SK-N-SH treated with all-trans-retinoic acid at 6 μM for 48 hours (cell line): Measurements from ENCODE around the gene CDC42.

ENCODE experiments used
- ATAC-seq: fragments of 200-7000 bp; cut with Tn5 transposase; 3 replicates; pipeline ENCODE4 v1.9.1; 2020; ENCODE audit warnings: mild to moderate bottlenecking, moderate library complexity
- ARNTL ChIP-seq: fragments of 450-650 bp; formaldehyde crosslinking; IDR thresholded peaks from 2 replicates; pipeline ENCODE4 v1.5.0; 2020; ENCODE audit warnings: low read depth, mild to moderate bottlenecking, moderate library complexity, borderline replicate concordance
- CSDC2 ChIP-seq: fragments of 250-450 bp; sonication (Bioruptor Pico); IDR thresholded peaks from 2 replicates; pipeline ENCODE4 v1.5.0; 2020; ENCODE audit warnings: mild to moderate bottlenecking, moderate library complexity
- ESRRG ChIP-seq: fragments of 250-450 bp; sonication (Bioruptor Pico); IDR thresholded peaks from 2 replicates; pipeline ENCODE4 v1.6.1; 2021; ENCODE audit warnings: mild to moderate bottlenecking
- GLIS3 ChIP-seq: fragments of 250-450 bp; sonication (Bioruptor Pico); IDR thresholded peaks from 2 replicates; pipeline ENCODE4 v1.5.0; 2020; ENCODE audit warnings: mild to moderate bottlenecking, moderate library complexity
- OSR1 ChIP-seq: fragments of 250-450 bp; sonication (Bioruptor Pico); IDR thresholded peaks from 2 replicates; pipeline ENCODE4 v1.8.0; 2022; ENCODE audit warnings: moderate library complexity, mild to moderate bottlenecking, inconsistent platforms
- PPARA ChIP-seq: fragments of 250-450 bp; sonication (Bioruptor Pico); IDR thresholded peaks from 2 replicates; pipeline ENCODE4 v1.5.0; 2020; ENCODE audit warnings: mild to moderate bottlenecking, borderline replicate concordance
- TOX ChIP-seq: fragments of 250-450 bp; sonication (Bioruptor Pico); IDR thresholded peaks from 2 replicates; pipeline ENCODE4 v1.8.0; 2021; ENCODE audit warnings: mild to moderate bottlenecking, moderate library complexity, borderline replicate concordance
- ZFP30 ChIP-seq: fragments of 450-650 bp; formaldehyde crosslinking; IDR thresholded peaks from 2 replicates; pipeline ENCODE4 v1.5.0; 2022; ENCODE audit warnings: mild to moderate bottlenecking, moderate library complexity
- ZNF565 ChIP-seq: fragments of 450-650 bp; formaldehyde crosslinking; conservative IDR thresholded peaks from 2 replicates; pipeline ENCODE4 v1.5.0; 2020; ENCODE audit warnings: low read depth, mild to moderate bottlenecking, moderate library complexity
- ZNF70 ChIP-seq: fragments of 450-650 bp; formaldehyde crosslinking; IDR thresholded peaks from 2 replicates; pipeline ENCODE4 v1.5.0; 2020; ENCODE audit warnings: mild to moderate bottlenecking, moderate library complexity
- ZNF8 ChIP-seq: fragments of 450-650 bp; formaldehyde crosslinking; IDR thresholded peaks from 2 replicates; pipeline ENCODE4 v1.5.0; 2020; ENCODE audit warnings: mild to moderate bottlenecking, moderate library complexity
- TF ChIP-seq, protein P1 (sequence below): fragments of 250-450 bp; sonication (Bioruptor Pico); IDR thresholded peaks from 2 replicates; pipeline ENCODE4 v1.5.1; 2020; ENCODE audit warnings: low read depth, mild to moderate bottlenecking, moderate library complexity
- TF ChIP-seq, protein P2 (sequence below): fragments of 250-450 bp; sonication (Bioruptor Pico); IDR thresholded peaks from 2 replicates; pipeline ENCODE4 v1.5.0; 2020; ENCODE audit warnings: mild to moderate bottlenecking, moderate library complexity
- TF ChIP-seq, protein P3 (sequence below): fragments of 250-450 bp; sonication (Bioruptor Pico); IDR thresholded peaks from 2 replicates; pipeline ENCODE4 v1.8.0; 2021; ENCODE audit warnings: low read depth, mild to moderate bottlenecking, moderate library complexity, borderline replicate concordance
- TF ChIP-seq, protein P4 (sequence below): fragments of 250-450 bp; sonication (Bioruptor Pico); IDR thresholded peaks from 2 replicates; pipeline ENCODE4 v1.8.0; 2020; ENCODE audit warnings: mild to moderate bottlenecking, moderate library complexity, borderline replicate concordance
- TF ChIP-seq, protein P5 (sequence below): fragments of 250-450 bp; sonication (Bioruptor Pico); IDR thresholded peaks from 2 replicates; pipeline ENCODE4 v1.5.1; 2021; ENCODE audit warnings: mild to moderate bottlenecking, moderate library complexity

CDC42 gene

DNA sequence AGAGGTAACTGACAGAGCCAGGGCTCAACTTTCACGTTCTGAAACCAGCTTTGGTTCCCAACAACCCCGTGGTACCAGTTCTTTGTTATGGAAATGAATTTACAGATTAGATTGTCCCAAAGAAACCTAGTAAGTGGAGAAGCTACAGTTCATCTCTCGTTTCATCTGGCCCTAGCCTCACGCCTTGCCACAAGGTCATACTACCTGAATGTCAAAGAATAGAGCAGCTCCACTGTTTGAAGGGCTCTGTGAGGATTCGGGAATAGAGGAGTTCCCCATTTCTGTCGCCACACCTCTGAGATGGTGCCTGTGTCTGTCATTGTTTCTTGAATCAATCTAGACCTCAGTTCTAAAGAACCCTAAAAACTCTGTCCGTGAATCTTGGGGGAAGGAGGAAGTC lies 15.0 kb upstream of the CDC42 start:
- TF ChIP-seq GLIS3 (CRISPR knock-in tag), result no peak

DNA sequence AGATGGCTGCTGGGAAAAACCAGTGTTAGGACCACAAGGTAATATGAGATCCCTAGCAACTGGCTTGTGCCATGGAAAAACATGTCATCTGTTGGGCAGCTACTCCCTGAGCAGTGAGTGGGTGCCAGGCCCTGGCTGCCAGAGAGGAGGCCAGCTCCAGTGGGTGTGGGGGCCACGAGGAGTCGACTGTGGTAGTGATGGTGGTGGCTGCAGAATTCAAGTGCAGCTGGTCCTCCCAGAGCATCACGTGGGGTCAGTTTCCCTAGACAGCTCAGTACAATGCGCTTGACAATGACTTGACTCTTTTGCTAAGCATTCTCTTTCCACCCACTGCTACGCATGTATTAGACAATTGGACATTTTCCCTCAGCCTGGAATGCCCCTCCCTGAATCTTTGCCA lies 14.5 kb upstream of the CDC42 start:
- no peak; the same call in 2 of the 3 replicates for ATAC-seq
- TF ChIP-seq, protein P1, sequence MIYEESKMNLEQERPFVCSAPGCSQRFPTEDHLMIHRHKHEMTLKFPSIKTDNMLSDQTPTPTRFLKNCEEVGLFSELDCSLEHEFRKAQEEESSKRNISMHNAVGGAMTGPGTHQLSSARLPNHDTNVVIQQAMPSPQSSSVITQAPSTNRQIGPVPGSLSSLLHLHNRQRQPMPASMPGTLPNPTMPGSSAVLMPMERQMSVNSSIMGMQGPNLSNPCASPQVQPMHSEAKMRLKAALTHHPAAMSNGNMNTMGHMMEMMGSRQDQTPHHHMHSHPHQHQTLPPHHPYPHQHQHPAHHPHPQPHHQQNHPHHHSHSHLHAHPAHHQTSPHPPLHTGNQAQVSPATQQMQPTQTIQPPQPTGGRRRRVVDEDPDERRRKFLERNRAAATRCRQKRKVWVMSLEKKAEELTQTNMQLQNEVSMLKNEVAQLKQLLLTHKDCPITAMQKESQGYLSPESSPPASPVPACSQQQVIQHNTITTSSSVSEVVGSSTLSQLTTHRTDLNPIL, result no peak
- TF ChIP-seq ESRRG (CRISPR knock-in tag) (no peak), PPARA (no peak), ZFP30 (no peak), ZNF8 (CRISPR knock-in tag) (no peak), GLIS3 (CRISPR knock-in tag) (no peak), ARNTL (CRISPR knock-in tag) (no peak), CSDC2 (CRISPR knock-in tag) (no peak)
- TF ChIP-seq, protein P2, sequence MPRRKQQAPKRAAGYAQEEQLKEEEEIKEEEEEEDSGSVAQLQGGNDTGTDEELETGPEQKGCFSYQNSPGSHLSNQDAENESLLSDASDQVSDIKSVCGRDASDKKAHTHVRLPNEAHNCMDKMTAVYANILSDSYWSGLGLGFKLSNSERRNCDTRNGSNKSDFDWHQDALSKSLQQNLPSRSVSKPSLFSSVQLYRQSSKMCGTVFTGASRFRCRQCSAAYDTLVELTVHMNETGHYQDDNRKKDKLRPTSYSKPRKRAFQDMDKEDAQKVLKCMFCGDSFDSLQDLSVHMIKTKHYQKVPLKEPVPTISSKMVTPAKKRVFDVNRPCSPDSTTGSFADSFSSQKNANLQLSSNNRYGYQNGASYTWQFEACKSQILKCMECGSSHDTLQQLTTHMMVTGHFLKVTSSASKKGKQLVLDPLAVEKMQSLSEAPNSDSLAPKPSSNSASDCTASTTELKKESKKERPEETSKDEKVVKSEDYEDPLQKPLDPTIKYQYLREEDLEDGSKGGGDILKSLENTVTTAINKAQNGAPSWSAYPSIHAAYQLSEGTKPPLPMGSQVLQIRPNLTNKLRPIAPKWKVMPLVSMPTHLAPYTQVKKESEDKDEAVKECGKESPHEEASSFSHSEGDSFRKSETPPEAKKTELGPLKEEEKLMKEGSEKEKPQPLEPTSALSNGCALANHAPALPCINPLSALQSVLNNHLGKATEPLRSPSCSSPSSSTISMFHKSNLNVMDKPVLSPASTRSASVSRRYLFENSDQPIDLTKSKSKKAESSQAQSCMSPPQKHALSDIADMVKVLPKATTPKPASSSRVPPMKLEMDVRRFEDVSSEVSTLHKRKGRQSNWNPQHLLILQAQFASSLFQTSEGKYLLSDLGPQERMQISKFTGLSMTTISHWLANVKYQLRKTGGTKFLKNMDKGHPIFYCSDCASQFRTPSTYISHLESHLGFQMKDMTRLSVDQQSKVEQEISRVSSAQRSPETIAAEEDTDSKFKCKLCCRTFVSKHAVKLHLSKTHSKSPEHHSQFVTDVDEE (CRISPR knock-in tag), result no peak

More for the DNA sequence above, 15.0 kb upstream of the CDC42 start:
- no peak for ATAC-seq

DNA sequence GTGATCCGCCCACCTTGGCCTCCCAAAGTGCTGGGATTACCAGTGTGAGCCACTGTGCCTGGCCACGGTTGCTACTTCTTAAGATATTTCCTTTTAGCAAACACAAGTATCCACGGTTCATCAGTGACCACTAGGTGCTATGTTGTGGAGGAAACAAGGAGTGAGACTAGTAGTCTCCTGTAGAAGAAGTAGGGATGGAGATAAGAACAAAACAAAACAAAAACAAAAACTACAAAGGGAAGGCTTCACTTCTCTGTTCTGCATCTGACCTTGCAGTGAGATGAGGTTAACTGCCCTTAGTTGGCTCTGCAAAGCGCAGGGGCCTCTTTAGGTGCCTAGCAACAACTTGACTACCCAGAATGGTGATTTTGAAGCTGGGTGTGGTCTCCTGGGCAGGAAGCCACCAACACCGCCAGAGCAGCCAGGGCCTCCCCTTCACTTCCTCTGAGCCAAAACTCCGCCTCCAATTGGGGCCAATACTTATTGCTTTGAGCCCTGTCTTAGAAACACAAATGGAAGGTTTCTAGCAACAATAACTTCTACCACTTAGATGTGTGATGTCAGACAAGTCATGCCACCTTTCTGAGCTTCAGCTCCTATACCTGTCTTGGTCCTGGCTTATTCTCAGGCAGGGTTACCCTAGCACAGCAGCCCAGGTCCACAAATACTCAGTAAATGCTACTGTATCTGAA lies 12.8 kb upstream of the CDC42 start:
- TF ChIP-seq, protein P3, sequence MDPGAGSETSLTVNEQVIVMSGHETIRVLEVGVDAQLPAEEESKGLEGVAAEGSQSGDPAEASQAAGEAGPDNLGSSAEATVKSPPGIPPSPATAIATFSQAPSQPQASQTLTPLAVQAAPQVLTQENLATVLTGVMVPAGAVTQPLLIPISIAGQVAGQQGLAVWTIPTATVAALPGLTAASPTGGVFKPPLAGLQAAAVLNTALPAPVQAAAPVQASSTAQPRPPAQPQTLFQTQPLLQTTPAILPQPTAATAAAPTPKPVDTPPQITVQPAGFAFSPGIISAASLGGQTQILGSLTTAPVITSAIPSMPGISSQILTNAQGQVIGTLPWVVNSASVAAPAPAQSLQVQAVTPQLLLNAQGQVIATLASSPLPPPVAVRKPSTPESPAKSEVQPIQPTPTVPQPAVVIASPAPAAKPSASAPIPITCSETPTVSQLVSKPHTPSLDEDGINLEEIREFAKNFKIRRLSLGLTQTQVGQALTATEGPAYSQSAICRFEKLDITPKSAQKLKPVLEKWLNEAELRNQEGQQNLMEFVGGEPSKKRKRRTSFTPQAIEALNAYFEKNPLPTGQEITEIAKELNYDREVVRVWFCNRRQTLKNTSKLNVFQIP (CRISPR knock-in tag), result no peak
- TF ChIP-seq, protein P4, sequence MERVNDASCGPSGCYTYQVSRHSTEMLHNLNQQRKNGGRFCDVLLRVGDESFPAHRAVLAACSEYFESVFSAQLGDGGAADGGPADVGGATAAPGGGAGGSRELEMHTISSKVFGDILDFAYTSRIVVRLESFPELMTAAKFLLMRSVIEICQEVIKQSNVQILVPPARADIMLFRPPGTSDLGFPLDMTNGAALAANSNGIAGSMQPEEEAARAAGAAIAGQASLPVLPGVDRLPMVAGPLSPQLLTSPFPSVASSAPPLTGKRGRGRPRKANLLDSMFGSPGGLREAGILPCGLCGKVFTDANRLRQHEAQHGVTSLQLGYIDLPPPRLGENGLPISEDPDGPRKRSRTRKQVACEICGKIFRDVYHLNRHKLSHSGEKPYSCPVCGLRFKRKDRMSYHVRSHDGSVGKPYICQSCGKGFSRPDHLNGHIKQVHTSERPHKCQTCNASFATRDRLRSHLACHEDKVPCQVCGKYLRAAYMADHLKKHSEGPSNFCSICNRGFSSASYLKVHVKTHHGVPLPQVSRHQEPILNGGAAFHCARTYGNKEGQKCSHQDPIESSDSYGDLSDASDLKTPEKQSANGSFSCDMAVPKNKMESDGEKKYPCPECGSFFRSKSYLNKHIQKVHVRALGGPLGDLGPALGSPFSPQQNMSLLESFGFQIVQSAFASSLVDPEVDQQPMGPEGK (CRISPR knock-in tag), result no peak
- TF ChIP-seq ZNF70 (CRISPR knock-in tag), result no peak
- no peak for TF ChIP-seq GLIS3 (CRISPR knock-in tag)
- TF ChIP-seq, protein P2 (CRISPR knock-in tag), result no peak
- TF ChIP-seq ZNF565 (CRISPR knock-in tag), result no peak
- TF ChIP-seq, protein P5, sequence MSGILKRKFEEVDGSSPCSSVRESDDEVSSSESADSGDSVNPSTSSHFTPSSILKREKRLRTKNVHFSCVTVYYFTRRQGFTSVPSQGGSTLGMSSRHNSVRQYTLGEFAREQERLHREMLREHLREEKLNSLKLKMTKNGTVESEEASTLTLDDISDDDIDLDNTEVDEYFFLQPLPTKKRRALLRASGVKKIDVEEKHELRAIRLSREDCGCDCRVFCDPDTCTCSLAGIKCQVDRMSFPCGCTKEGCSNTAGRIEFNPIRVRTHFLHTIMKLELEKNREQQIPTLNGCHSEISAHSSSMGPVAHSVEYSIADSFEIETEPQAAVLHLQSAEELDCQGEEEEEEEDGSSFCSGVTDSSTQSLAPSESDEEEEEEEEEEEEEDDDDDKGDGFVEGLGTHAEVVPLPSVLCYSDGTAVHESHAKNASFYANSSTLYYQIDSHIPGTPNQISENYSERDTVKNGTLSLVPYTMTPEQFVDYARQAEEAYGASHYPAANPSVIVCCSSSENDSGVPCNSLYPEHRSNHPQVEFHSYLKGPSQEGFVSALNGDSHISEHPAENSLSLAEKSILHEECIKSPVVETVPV (CRISPR knock-in tag), result no peak
- no peak for TF ChIP-seq ARNTL (CRISPR knock-in tag)
- peak; percentile 80 for ATAC-seq

DNA sequence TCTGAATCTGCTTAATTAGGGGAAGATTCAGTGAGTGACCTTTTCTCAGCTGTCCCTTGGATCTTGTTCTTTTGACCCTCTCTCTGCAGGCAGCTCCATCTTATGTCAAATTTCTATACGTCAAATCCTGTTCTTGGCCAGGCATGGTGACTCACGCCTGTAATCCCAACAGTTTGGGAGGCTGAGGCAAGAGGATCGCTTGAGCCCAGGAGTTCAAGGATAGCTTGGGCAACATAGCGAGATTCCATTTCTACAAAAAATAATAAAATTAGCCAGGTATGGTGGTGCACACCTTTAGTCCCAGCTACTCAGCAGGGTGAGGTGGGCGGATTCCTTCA lies 12.3 kb upstream of the CDC42 start:
- TF ChIP-seq ESRRG (CRISPR knock-in tag) (no peak), OSR1 (no peak), CSDC2 (CRISPR knock-in tag) (no peak), TOX (CRISPR knock-in tag) (no peak)
- TF ChIP-seq, protein P3 (CRISPR knock-in tag), result no peak
- no peak for ATAC-seq
